Measurements from ENCODE around the gene ANP32B.
"Not testable (repeated sequence)": the region's sequence is repeated elsewhere in the genome, so short reads cannot be mapped to it uniquely, and the experiment has no call there.

ANP32B gene

DNA sequence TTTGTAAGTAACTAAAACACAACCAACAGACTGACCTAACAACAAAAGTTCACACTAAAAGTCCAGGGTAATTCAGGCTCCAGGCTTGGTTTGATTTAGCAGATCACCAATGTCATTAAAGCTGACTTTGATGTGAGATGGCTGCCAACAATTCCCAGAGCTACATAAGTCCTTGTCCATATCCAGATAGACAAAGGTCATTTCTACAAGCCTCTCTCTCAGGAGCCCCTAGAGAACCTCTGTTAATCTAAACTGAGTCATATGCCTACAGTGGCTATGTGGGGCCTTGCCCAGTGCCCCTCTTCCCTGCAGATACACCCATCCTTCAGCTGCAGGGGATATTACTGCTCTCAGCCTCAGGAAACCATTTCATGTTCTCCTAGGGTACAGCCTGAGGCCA is 18.2 kb upstream of the ANP32B start:
- no peak for DNase-seq

DNA sequence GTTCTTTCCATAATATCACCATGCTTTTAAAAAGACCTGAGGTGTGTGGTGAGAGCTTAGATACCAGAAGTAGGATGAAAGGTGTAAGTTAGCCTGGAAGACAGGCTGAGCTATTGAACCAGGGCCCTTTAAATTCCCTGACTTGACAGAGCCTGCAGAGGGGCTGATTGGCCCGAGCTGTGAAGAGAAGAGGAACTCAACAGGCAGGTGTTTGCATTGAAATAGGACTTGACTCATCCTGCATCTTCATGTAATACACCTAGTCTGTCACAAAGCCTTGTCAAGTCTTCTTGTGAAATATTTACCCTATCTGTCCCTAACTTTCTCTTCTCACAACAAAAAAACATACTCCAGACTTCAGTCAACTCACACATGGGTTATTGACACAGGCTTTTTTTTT is 16.6 kb upstream of the ANP32B start:
- DNase-seq = no peak

DNA sequence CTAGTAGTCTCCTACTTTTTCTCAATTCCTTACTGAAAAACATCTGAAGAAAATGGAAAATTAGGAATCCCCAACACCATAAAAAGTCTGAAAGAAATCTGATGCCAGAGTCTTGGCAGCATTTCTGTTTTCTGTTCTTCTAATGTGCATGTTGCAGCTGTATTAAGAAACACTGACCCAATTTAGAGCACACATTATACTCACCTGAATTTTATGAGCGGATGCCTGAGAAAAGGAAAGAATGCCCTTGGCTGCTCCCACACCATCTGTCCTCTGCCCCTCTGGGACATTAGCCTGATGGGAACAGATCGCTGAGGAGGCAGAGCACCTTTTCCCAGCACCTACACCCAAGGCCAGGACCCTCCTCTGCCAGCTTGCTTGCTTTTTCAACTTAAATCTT is 14.1 kb upstream of the ANP32B start:
- DNase-seq = no peak

DNA sequence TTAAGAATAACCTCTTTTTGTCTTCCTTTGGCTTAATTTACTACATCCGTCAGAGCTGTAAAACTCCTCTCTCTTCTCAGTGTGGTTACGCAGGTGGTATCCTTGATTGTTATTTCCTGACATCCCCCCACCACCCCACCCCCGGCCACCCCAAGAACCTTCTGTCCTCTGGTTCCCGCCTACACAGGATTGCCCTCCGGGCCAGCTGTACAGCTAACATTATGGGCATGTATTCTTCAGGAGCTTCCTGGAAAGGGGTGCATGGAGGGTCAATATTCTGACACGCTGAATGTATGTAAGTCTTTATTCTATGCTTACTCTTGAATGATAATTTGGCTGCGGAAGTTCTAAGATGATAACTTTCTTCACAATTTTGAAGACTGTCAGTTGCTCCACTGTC is 13.0 kb upstream of the ANP32B start:
- no peak for DNase-seq

DNA sequence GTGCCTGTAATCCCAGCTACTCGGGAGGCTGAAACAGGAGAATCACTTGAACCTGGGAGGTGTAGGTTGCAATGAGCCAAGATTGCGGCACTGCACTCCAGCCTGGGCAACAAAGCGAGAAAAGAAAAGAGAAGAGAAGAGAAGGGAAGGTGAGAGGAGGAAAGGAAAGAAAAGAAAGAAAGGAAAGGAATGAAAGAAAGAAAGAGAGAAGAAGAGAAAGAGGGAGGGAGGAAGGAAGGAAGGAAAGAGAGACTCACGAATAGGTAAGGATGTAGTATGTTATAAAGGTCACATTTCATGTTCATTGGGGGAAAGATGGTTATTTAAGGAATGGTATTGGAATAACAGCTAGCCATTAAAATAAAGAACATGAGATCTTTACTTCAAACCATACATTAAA is 10.4 kb upstream of the ANP32B start:
- DNase-seq = no peak

DNA sequence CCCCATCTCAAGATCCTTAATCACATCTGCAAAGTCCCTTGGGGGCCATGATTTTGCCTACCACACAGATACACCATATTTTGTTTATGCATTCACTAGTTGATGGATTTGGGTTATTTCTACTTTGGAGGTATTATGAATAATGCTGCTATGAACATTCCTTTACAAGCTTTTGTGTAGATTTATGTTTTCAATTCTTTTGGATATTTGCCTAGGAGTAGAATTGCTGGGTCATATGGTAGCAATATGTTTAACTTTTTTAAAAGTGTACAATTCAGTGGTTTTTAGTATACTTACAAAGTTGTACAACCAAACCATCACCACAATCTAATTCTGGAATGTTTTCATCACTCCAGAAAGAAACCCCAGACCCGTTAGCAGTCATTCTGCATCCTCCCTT is 7.8 kb upstream of the ANP32B start:
- DNase-seq = no peak

DNA sequence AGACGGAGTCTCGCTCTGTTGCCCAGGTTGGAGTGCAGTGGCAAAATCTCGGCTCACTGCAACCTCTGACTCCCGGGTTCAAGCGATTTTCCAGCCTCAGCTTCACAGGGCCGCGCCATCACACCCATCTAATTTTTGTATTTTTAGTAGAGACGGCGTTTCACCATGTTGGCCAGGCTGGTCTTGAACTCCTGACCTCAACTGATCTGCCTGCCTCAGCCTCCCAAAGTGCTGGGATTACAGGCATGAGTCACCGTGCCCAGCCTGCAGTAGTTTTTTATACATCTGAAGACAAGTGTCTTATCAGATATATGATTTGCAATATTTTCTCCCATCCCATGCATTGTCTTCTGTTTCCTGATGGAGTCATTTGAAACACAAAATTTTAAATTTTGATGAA is 6.5 kb upstream of the ANP32B start:
- not testable (repeated sequence) for DNase-seq

DNA sequence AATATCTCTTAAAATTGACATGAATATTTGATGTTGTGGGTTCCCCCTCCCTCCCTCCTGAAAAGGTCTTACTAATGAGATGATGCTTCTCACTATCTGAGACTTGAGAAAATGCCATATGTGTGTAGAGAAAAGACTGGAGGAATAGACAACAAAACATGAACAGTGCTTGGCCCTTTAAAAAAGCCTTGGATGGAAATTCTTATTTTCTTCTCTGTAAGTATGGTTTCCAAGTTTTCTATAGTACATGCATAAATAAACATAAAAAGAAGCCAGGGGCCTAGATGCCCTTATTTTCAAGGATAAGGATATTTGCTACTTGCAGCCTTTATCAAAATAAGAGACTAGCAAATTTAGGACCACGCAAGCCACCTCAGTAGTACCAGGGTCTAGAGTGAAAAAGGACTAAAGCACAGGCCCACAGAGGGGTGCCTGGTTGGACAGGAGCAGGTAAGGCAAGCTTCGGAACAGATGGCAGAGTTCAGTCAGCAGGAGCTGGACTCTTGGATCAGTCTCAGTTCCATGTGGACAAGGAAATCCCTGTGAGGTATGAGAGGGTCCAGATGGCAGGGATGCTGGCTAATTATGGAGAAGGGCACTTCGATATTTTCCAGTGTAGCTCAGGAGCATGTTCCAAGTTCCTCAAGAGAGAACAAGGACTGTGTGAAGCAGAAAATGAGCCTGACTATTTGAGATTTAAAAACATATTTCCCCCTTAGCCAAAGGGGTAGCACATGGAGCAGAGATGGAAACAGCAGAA is 4.6 kb upstream of the ANP32B start:
- DNase-seq = no peak

DNA sequence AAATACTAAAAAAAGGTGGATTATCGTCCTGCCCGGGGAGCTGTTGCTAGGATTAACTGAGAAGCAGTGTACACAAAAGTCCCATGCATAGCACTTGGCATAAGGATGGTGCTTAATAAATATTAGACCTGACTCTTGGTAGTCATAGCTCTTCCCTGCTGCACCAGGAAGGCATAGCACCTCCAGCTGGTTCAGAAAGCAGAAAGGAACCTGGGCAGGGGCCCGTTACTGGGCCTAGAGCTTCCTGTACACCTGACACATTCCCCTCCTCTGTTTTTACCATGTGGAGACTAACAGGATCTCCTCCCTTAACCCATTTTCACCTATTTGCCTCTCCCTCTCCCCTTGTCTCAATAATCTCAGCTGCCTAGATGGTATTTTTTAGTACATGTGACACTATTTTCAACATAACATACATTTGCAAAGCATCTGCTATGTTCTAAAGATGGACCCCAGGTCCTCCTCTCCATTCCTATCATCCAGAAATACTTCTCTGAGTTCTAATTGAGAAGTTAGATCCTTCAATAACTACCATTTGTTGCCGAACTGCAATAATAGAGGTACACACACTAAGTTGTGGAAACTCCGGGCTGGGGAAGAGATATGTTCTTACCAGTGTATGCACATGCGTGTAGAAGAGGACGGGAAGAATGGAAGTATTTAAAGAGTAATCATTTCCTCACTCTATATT is 3.2 kb upstream of the ANP32B start:
- no peak for DNase-seq

DNA sequence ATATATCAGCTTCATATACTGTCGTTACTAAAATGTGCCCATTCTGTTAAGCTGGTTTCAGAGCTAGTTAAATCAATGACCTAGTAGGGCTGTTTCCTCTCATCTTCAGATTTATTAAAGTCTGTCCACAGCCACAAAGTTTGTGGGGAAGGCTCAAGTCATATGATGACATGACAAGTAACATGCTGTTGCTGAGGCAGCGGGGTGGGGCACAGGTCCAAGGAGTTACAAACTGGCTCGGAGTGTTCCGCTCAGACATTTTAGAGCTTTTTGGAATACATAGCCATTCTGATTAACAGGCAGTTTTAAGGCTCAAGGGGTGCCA is 2.7 kb upstream of the ANP32B start:
- no peak for DNase-seq

DNA sequence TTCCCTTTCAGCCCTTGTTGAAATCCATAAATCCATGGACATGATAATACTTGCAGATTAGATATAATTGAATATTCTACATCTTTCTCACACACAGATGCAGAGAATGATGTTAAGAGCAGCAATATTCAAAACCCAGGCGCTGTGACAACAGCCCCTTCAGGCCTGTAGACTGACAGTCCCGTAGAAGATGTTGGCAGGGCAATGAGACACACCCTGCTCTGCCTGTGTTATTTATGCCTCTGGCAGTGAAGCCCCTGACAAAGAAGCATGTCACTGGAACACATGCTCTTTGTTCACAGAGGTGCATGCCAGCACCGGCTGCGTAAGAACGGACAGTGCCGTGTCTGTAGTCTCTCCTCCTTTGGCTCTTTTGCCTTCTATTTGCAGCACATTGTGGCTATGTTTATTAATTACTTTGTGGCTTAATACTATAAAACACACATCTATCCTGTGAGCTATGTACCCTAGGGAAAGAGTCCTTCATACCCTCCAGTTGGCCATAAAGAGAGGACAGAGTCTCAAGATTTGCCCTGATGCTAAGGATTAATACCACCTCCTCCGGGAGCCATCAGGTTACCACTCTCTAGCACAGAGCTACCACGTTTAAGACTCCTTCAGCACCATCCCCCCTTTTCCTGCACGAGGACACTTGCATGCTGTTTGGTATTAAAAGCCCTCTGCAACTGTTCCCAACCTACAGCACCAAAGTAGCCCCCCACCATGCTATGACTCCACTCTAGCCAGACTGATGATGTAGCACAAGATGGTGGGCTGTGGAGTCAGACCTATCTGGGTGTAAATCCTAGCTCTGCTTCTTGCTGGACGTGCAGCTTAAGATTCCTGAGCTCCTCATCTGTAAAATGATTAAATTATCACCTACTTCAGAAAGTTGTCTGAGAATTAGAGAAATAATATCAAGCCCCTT is 2.0 kb upstream of the ANP32B start:
- DNase-seq = no peak

DNA sequence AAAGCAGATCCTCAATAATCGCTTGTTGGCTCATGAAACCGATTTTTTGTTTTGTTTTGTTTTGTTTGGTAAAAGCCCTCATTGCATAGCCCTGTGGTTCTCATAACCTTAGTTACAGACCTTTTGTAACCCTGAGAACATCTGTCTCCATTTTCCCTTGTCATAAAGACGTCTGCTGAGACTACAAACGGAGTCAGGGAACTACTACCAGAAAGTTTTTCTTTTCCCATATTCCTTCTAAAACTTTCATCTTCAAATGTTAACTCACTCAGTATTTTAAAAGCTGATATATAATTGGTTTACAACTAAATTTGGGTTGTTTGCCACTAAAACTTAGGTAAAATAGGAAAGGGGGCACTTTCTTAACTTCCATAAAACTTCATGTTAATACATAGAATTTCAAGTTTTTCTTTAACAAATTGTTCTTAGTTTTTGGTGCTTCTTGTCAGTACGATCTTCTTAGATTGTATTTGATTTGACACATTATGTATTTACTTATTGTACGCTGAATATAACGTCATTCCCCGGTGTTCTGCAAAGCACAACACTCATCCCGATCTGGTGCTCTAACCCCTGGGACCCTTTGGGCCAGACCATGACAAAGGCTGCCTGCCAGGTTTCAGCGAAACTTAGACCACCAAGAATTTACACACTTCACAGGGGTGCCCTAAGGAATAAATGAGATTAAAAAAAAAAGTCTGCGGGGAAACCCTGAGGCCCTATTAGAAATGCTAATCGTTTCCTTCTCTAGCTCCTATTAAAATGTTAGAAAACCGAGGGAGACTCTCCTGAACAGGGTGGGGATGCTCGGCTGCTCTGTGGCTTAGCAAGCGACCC is 1.1 kb upstream of the ANP32B start:
- DNase-seq = no peak

DNA sequence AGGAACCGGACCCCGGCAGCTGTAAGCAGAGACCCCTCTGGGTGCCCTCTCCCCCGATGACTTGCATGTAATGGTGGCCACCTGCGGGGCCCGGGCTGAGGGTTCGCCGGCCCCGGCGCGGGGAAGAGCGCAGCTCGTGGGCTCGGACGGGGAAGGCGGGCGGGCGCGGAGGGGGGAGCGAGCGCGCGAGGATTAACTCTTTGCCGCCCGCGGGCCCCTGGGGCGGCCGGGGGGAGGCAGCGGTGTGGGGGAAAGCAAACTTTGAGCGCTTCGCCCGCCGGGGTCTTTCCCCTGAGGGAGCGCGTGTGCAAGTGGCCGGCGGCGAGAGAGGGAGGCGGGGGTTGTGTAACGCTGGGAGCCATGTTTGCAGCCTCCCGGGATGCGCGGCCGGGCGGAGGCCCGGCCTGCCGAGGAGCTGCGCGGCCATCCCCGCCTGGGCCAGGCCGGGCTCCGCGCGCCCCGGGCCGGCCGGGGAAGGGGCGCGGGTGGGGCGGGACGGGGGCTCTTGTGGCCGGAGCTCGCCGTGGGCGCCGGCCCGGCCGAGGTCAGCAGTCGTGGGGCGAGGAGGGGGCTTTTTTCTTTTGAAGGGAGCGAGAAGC is 547 bp downstream of the ANP32B start:
- no peak for DNase-seq

DNA sequence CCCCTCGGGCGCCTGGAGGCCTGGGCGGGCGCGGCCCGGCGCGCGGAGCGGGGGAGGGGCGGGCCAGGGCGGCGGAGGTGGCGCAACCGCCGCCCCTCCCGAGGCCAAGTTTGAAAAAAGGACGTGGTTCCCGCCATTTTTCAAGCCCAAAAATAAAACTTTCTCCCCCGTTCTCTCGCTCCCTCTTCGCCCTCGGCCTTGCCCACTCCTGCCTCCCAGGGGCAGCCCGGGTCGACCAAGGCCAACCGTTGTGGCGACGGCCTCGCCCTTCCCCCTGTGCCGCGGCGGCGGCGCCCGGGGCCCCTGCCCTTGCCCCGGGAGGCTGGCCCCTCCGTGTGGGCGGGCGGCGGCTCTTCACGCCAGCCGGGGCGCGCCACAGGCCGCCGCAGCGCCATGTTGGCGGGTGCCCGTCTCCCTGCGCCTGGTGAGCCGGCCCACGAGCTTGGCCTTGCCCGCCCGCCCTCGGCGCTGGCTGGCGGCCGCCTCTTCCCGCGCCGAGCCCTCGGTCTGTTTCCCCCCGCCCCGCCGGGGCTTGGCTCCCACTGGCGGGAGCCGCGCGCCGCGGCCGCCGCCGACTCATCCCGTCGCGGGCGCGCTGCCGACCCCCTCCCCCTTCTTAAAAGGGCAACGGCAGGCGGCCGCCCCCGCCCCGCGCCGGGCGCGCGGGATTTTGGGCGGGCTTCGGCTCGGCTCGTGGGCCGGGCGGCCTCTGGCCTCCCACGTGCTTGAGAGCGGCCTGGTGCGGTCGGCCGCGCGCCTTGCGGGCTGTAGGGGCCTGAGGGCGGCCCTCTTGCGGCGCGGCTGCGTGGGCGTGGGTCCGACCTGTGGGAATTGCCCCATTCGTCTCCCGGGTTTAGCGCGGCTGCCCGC is 1.3 kb downstream of the ANP32B start:
- DNase-seq = peak; percentile 29

DNA sequence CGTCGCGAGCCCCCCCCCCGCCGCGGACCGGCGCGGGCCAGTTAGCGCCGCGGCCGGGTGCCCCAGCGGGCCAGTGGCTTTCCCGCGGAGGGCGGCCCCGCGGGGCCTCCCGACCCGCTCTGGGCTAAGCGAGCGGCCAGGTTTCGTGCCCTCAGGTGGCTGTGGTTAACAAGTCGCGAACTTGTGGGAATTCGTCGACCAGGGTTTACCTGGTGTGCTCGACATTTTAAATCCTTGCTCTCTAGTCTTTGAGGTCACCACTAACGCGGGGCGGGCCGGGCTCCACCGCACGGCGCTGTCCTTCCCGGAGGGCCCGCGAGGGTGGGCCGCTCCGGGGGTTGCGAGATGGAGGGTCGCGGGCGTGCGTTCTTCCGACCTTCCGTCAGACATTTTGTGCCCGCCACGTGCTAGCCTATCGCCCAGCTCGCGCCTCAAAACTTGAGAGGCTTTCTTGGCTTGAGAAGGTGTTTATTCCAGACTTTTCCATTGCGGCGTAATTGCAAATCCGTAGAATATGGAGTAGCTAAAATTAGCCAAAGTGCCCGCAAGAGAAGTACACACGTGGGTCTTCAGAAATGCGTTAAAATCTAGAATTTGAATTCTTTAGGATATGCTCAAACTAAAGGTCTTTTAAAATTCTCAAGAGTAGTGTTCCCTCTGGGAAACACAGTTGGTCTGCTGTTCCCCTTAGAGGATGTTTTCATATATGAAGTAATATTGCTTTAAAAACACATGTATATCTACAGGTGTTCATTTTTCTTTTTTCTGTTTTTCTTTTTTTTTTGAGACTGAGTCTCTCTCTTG is 2.1 kb downstream of the ANP32B start:
- no peak for DNase-seq

DNA sequence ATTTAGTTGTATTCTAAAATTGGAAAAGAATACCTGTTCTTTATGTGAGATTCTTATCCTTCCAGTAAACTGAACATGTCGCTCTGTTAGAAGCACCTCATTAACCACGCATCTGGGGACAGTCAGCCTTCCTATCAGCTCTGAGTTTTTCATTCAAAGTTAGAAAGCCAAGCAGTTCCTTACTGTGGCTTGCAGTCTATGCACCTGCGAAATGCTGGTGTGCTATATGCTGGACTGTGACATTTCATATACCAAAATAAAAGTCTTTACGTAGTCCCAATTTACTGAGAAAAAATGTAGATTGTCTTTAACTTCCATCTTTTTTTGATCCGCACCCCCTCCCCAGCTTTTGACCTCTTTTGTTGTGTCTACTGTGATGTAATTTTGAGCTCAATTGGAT is 4.3 kb downstream of the ANP32B start:
- no peak for DNase-seq

DNA sequence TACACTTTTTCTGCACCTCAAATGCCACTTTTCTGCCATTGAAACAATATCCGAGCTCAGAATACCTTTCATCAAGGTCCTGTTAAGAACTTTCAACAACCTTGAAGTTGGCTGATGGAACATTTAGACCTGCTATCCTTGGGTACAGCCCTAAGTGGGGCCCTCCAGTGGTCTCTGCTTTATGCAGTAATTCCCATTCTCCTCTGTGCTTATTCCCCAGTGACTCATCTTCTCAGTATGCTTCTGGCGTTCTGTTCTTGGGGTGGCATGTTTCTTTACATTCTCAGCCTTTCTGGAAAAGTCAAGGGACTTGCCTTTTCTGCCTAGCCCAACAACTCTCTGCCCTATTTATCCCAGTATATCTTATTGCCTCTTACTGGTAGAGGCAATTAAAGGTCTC is 7.1 kb downstream of the ANP32B start:
- no peak for DNase-seq

DNA sequence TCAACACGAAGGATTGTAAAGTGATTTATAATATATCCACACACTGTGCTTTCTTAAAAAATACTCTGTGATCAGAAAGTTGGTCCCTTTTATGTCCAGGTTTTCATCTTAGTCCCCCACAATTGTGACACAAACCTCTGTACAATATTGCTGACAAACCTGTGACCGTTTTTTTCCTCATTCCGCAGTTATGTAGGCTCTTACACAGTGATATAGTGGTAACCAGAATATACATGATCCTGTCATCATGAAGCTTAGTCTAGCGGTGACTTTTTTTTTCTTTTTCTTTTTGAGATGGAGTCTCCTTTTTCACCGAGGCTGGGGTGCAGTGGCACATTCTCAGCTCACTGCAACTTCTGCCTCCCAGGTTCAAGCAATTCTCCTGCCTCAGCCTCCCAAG is 8.7 kb downstream of the ANP32B start:
- DNase-seq = no peak

DNA sequence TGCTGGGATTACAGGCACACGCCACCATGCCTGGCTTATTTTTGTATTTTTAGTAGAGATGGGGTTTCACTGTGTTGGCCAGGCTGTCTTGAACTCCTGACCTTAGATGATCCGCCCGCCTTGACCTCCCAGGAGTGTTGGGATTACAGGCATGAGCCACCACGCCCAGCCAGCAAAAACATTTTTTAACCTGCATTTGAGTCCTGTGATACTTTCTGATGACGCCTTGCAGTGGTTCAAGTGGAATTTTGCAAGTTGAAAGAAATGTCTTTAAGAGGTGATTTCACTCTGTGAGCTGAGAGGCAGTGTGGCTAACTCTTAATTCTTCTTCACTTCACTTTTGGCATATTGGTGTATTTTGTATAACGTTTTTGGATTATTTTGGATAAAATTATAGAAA is 9.1 kb downstream of the ANP32B start:
- no peak for DNase-seq

DNA sequence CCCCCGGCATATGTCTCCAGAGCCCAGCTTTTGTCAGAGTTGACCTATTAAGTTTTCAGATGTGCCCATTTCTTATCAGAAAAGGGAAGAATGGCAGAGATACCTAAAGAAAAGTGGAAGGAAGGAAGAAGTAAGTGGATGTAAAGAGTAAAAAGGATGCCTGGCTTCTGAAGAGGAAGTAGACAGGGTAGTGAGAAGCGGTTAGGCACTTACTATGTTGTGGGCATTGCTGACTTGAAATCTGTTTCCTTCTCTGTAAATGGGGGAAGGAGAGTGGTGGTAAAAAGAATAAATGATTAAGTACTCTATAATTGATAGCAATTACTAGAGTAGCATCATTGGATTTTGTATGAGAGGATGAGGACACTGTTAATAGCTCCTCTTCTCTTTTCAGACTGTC is 9.9 kb downstream of the ANP32B start:
- DNase-seq = no peak

DNA sequence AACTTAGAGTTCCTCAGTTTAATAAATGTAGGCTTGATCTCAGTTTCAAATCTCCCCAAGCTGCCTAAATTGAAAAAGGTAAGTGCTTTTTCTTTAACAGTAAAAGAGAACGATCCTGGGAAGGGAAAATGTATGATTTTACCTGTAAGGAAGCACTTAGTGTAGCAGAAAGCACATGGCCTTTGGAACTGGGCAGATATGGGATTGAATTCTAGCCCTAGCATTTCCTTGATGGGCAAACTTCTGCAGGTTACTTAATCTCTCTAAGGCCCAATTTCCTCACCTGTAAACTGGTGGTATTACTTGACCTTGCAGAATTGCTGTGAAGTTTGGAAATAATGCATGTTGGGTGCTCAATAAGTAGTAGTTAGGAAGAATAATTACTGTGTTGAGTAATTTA is 11.6 kb downstream of the ANP32B start:
- no peak for DNase-seq

Data from GOT3 (cell line).